Brain microvascular endothelial cell (primary cell): Measurements from ENCODE around the gene PYCARD.
A peak's percentile ranks its signal among the peaks of the same experiment; 100 is the strongest.
"Not testable (repeated sequence)": the region's sequence is repeated elsewhere in the genome, so short reads cannot be mapped to it uniquely, and the experiment has no call there.

Source experiments
- DNase-seq: peaks from one replicate; pipeline ENCODE4 v3.0.0-alpha.2; 2020
- H3K27ac ChIP-seq: fragments of 250-450 bp; sonication (Bioruptor Pico); 2 replicates; pipeline ENCODE4 v1.5.1; 2020; ENCODE audit warnings: mild to moderate bottlenecking, moderate library complexity
- H3K27me3 ChIP-seq: fragments of 250-450 bp; sonication (Bioruptor Pico); replicated peaks from 2 replicates; pipeline ENCODE4 v1.5.1; 2020; ENCODE audit warnings: mild to moderate bottlenecking
- H3K36me3 ChIP-seq: fragments of 250-450 bp; sonication (Bioruptor Pico); replicated peaks from 2 replicates; pipeline ENCODE4 v1.5.1; 2020; ENCODE audit warnings: mild to moderate bottlenecking
- H3K4me3 ChIP-seq: 2 replicates; pipeline ENCODE4 v1.5.1; 2011; ENCODE audit warnings: low read depth, mild to moderate bottlenecking, control low read depth, low read length, moderate library complexity
- in situ Hi-C: cut with HindIII; loops from 2 replicates; pipeline ENCODE4 v1.10.0; 2017; ENCODE audit warnings: low sequenced_read_pairs, low pct_ligation_motif_present
- TF ChIP-seq, protein P1 (sequence below): IDR thresholded peaks from 2 replicates; pipeline ENCODE4 v1.5.1; 2011; ENCODE audit warnings: low read depth, mild to moderate bottlenecking, moderate library complexity, low read length, control low read depth, inconsistent platforms; ENCODE audit errors: missing control alignments

Gene PYCARD

DNA sequence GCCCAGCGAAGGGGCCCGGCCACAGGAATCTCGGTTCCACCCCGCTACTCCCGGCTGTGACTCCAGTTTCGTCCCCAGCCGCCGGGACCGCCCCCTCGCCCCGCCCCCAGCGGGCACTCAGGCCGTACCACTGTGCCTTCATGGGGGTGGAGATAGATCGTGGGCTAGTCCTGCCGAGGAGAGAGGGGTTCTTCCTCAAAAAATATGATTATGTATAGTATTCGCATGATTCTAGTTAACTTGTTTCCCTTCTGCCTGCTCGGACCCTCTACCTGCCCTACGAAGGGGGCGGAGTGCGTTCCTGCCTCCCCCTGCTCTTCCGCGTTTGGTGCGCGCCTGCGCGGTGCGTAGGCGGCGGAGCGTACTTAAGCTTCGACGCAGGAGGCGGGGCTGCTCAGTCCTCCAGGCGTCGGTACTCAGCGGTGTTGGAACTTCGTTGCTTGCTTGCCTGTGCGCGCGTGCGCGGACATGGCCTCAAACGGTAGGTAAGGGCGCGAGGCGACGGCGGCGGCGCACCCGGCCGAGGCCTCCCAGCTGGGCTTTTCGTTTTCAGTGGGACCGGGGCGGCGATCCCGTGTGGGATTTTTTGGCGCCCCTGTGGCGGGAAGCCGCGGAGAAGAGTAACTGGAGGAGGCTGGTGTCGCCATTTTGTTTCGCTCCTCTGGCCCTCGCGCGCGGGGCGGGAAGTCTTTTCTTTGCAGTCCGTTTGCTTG is 22.7 kb downstream of the PYCARD start, which contains the start of gene FUS:
Gene FUS (plus strand): TSS at position 393 of the 713 bp plus-strand sequence. CDS start 76 bp downstream, at position 469.
- no peaks in the 10 kb centered on the region for H3K27me3 ChIP-seq
- in situ Hi-C loops = loop anchor here (25.0 kb wide), 1 partner anchor 282 kb away; the partner anchor contains the start of genes ARMC5 and TGFB1I1
- H3K4me3 ChIP-seq = peak within 1 kb of the TSS; percentile 97
- TF ChIP-seq, protein P1, sequence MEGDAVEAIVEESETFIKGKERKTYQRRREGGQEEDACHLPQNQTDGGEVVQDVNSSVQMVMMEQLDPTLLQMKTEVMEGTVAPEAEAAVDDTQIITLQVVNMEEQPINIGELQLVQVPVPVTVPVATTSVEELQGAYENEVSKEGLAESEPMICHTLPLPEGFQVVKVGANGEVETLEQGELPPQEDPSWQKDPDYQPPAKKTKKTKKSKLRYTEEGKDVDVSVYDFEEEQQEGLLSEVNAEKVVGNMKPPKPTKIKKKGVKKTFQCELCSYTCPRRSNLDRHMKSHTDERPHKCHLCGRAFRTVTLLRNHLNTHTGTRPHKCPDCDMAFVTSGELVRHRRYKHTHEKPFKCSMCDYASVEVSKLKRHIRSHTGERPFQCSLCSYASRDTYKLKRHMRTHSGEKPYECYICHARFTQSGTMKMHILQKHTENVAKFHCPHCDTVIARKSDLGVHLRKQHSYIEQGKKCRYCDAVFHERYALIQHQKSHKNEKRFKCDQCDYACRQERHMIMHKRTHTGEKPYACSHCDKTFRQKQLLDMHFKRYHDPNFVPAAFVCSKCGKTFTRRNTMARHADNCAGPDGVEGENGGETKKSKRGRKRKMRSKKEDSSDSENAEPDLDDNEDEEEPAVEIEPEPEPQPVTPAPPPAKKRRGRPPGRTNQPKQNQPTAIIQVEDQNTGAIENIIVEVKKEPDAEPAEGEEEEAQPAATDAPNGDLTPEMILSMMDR = no peak
- peak within 1 kb of the TSS; percentile 99 for H3K27ac ChIP-seq
- peaks cover 32% of the 10 kb centered on the region for H3K36me3 ChIP-seq
- DNase-seq = peak; percentile 56

DNA sequence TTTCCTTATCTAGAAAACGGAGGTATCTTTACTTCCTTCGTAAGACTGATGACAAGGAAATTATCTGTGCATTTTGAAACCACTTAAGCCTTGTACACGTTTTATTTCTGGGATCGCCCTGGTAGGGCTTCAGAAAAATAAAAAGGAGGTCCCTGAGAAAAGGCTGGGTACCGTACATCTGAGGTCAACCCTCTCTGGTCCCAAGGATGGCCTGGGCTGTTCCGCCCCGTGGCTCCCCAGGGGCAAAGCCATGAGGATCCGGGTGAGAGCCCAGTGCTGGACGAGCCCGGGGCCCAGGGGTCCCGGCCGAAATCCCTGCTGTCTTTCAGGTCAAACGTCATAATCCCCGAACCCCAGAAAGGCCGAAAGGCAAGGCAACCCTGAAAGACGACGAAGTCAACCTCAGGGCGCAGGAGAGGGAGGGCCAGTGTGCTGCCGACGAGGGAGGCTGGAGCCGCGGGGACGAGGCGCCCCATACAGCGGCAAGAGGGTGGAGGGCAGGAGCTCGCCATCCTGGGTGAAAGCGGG is 23.3 kb downstream of the PYCARD start:
- DNase-seq = no peak
- Histone ChIP-seq H3K27me3 (no peaks in the 10 kb centered on the region), H3K36me3 (peaks cover 27% of the 10 kb centered on the region), H3K27ac (peak overlapping the region; percentile 99), H3K4me3 (peak overlapping the region; percentile 97)
- TF ChIP-seq, protein P1 = no peak
- in situ Hi-C loops = loop anchor here (25.0 kb wide), 1 partner anchor 283 kb away; the partner anchor contains the start of genes ARMC5 and TGFB1I1

GRCh38 chr16:31177136-31177535 is 25.4 kb downstream of the PYCARD start:
- DNase-seq = no peak
- Histone ChIP-seq H3K27ac (no peak overlapping the region), H3K27me3 (no peaks in the 10 kb centered on the region), H3K4me3 (no peak overlapping the region), H3K36me3 (peaks cover 10% of the 10 kb centered on the region)
- TF ChIP-seq, protein P1 = no peak
- in situ Hi-C loops = loop anchor here (25.0 kb wide), 1 partner anchor 285 kb away; the partner anchor contains the start of genes ARMC5 and TGFB1I1

GRCh38 chr16:31170048-31170447 is 32.5 kb downstream of the PYCARD start:
- DNase-seq, in situ Hi-C loops, H3K4me3 ChIP-seq, H3K27ac ChIP-seq, H3K36me3 ChIP-seq, H3K27me3 ChIP-seq: not testable (repeated sequence)

GRCh38 chr16:31168848-31169247 is 33.7 kb downstream of the PYCARD start:
- H3K4me3 ChIP-seq = no peak overlapping the region
- DNase-seq = no peak
- no peaks in the 10 kb centered on the region for H3K27me3 ChIP-seq
- in situ Hi-C loops = no loop called here
- TF ChIP-seq, protein P1 = no peak
- H3K27ac ChIP-seq = no peak overlapping the region
- no peaks in the 10 kb centered on the region for H3K36me3 ChIP-seq

- no peak for DNase-seq
- in situ Hi-C loops = no loop called here
- TF ChIP-seq, protein P1 = no peak
- Histone ChIP-seq H3K27me3 (no peaks in the 10 kb centered on the region), H3K4me3 (no peak overlapping the region), H3K27ac (no peak overlapping the region), H3K36me3 (no peaks in the 10 kb centered on the region)
Measured at GRCh38 chr16:31167315-31167714, 35.2 kb downstream of the PYCARD start.
